ENCODE results near the gene AAMP.
"Not testable (repeated sequence)": the region's sequence is repeated elsewhere in the genome, so short reads cannot be mapped to it uniquely, and the experiment has no call there.

The AAMP gene

GRCh38 chr2:218269900-218270720 is at the start of gene AAMP, which contains the start of gene PNKD:
AAMP (minus strand) TSS chr2:218270137; CDS start chr2:218270086, 51 bp downstream.
PNKD (plus strand) TSS chr2:218270519; CDS start chr2:218270536, 17 bp downstream.
- peak; percentile 100 for DNase-seq (ENCODE audit: low read depth)

GRCh38 chr2:218318241-218318640 is 48.3 kb upstream of the AAMP start:
- DNase-seq (ENCODE audit: low read depth) = no peak

- no peak for DNase-seq (ENCODE audit: low read depth)
Observed at GRCh38 chr2:218317835-218318234, 47.9 kb upstream of the AAMP start.

- no peak for DNase-seq (ENCODE audit: low read depth)
Observed at GRCh38 chr2:218317303-218317630, 47.3 kb upstream of the AAMP start.

- no peak for DNase-seq (ENCODE audit: low read depth)
Observed at GRCh38 chr2:218315397-218315796, 45.5 kb upstream of the AAMP start.

- DNase-seq (ENCODE audit: low read depth) = not testable (repeated sequence)
Observed at GRCh38 chr2:218314764-218315163, 44.8 kb upstream of the AAMP start.

- DNase-seq (ENCODE audit: low read depth) = no peak
Observed at GRCh38 chr2:218313356-218313755, 43.4 kb upstream of the AAMP start.

GRCh38 chr2:218312267-218312756 is 42.4 kb upstream of the AAMP start:
- no peak for DNase-seq (ENCODE audit: low read depth)

- not testable (repeated sequence) for DNase-seq (ENCODE audit: low read depth)
Observed at GRCh38 chr2:218311541-218312266, 41.8 kb upstream of the AAMP start.

GRCh38 chr2:218310853-218311540 is 41.1 kb upstream of the AAMP start:
- DNase-seq (ENCODE audit: low read depth) = no peak

GRCh38 chr2:218307415-218308090 is 37.6 kb upstream of the AAMP start:
- no peak for DNase-seq (ENCODE audit: low read depth)

GRCh38 chr2:218306184-218306920 is 36.4 kb upstream of the AAMP start:
- DNase-seq (ENCODE audit: low read depth) = no peak

GRCh38 chr2:218305383-218305782 is 35.4 kb upstream of the AAMP start:
- no peak for DNase-seq (ENCODE audit: low read depth)

- peak; percentile 63 for DNase-seq (ENCODE audit: low read depth)
Observed at GRCh38 chr2:218301176-218301819, 31.4 kb upstream of the AAMP start.

- no peak for DNase-seq (ENCODE audit: low read depth)
Observed at GRCh38 chr2:218300141-218300540, 30.2 kb upstream of the AAMP start.

GRCh38 chr2:218298314-218298875 is 28.5 kb upstream of the AAMP start:
- no peak for DNase-seq (ENCODE audit: low read depth)

GRCh38 chr2:218296847-218297246 is 26.9 kb upstream of the AAMP start:
- DNase-seq (ENCODE audit: low read depth) = no peak

GRCh38 chr2:218296200-218296599 is 26.3 kb upstream of the AAMP start:
- DNase-seq (ENCODE audit: low read depth) = no peak

- no peak for DNase-seq (ENCODE audit: low read depth)
Observed at GRCh38 chr2:218295029-218295428, 25.1 kb upstream of the AAMP start.

- no peak for DNase-seq (ENCODE audit: low read depth)
Observed at GRCh38 chr2:218294430-218295022, 24.6 kb upstream of the AAMP start.

Measured in stimulated activated CD8-positive, alpha-beta memory T cell treated with anti-CD3 and anti-CD28 coated beads, Interleukin-12 subunit alpha, Interleukin-12 subunit beta, amount 100 ng/mL, for 4 hours (primary cell).